CD14-positive monocyte (primary cell): Measurements from ENCODE around the gene CHD2. TPM values are rescaled to one million over a fixed set of nuclear protein-coding genes. Genes with fewer than 3 reads are reported as not detected.

Source experiments
- DNase-seq, 3 donors: peaks; one replicate each; pipeline ENCODE4 v3.0.0-alpha.2; 2011 to 2022
- H2AFZ ChIP-seq: 2 replicates; pipeline ENCODE4 v1.6.0; 2012; ENCODE audit warnings: mild to moderate bottlenecking, low read depth, low read length, inconsistent platforms; ENCODE audit not compliant: insufficient read depth, poor library complexity, severe bottlenecking
- H3K27ac ChIP-seq, 2 donors: 1 replicate in 1 of 2; 2 replicates in 1 of 2; pipeline ENCODE4 v1.5.1; 2012 to 2013; ENCODE audit warnings: low read length in 2 of 2, control low read depth in 1 of 2, inconsistent platforms in 1 of 2, low read depth in 1 of 2, mild to moderate bottlenecking in 1 of 2
- H3K27me3 ChIP-seq, 2 donors: one replicate each; pipeline versions ENCODE4 v1.6.0 to v1.6.1; 2011 to 2013; ENCODE audit warnings: low read length in 2 of 2; ENCODE audit not compliant: control insufficient read depth in 2 of 2, insufficient read depth in 2 of 2
- H3K36me3 ChIP-seq, 2 donors: replicated peaks in 1 of 2; 1 replicate in 1 of 2; 2 replicates in 1 of 2; pipeline versions ENCODE4 v1.5.1 to v1.6.1; 2012 to 2013; ENCODE audit warnings: low read length in 2 of 2, control low read depth in 1 of 2, inconsistent platforms in 1 of 2, mild to moderate bottlenecking in 1 of 2; ENCODE audit not compliant: insufficient read depth in 2 of 2, control insufficient read depth in 1 of 2
- H3K4me1 ChIP-seq, 2 donors: 1 replicate in 1 of 2; 2 replicates in 1 of 2; pipeline versions ENCODE4 v1.5.1 to v1.6.1; 2012 to 2013; ENCODE audit warnings: low read length in 2 of 2, control low read depth in 1 of 2, inconsistent platforms in 1 of 2, mild to moderate bottlenecking in 1 of 2, moderate library complexity in 1 of 2; ENCODE audit not compliant: insufficient read depth in 2 of 2, control insufficient read depth in 1 of 2
- H3K4me2 ChIP-seq: replicated peaks from 2 replicates; pipeline ENCODE3; 2012; ENCODE audit warnings: low read length, moderate library complexity, mild to moderate bottlenecking; ENCODE audit not compliant: poor library complexity, severe bottlenecking; ENCODE audit errors: extremely low read depth
- H3K4me3 ChIP-seq, 3 experiments: fragments of 200-600 bp in 1 of 3; sonication (generic) in 1 of 3; replicated peaks in 1 of 3; 1 replicate in 2 of 3; 2 replicates in 1 of 3; pipeline ENCODE4 v1.5.1; 2011 to 2013; ENCODE audit warnings: low read length in 3 of 3, mild to moderate bottlenecking in 3 of 3, control low read depth in 2 of 3, low read depth in 2 of 3, inconsistent platforms in 1 of 3, moderate library complexity in 1 of 3
- H3K79me2 ChIP-seq: 2 replicates; pipeline ENCODE4 v1.6.0; 2012; ENCODE audit warnings: mild to moderate bottlenecking, control low read depth, inconsistent platforms, low read length, moderate library complexity; ENCODE audit not compliant: insufficient read depth
- H3K9ac ChIP-seq: 2 replicates; pipeline ENCODE4 v1.6.0; 2017; ENCODE audit warnings: low read length, mild to moderate bottlenecking; ENCODE audit not compliant: insufficient read depth, poor library complexity, severe bottlenecking
- H3K9me3 ChIP-seq, 2 donors: replicated peaks in 1 of 2; 1 replicate in 1 of 2; 2 replicates in 1 of 2; pipeline versions ENCODE4 v1.5.1 to v1.6.1; 2012 to 2013; ENCODE audit warnings: low read length in 2 of 2, control low read depth in 1 of 2; ENCODE audit not compliant: control insufficient read depth in 1 of 2, insufficient read depth in 1 of 2
- H4K20me1 ChIP-seq: 2 replicates; pipeline ENCODE4 v1.6.0; 2012; ENCODE audit warnings: mild to moderate bottlenecking, low read length, control low read depth, moderate library complexity; ENCODE audit not compliant: insufficient read depth
- H3K27ac Mint-ChIP-seq, 7 donors: one replicate each; pipeline ENCODE4 v1.8.0; 2020; ENCODE audit warnings: mild to moderate bottlenecking in 7 of 7, mixed read lengths in 7 of 7, moderate library complexity in 6 of 7, inconsistent platforms in 2 of 7
- H3K27me3 Mint-ChIP-seq, 3 donors: one replicate each; pipeline ENCODE4 v1.8.0; 2021 to 2022; ENCODE audit warnings: low read depth in 3 of 3, mild to moderate bottlenecking in 3 of 3, mixed read lengths in 3 of 3, moderate library complexity in 3 of 3, inconsistent platforms in 1 of 3
- H3K36me3 Mint-ChIP-seq, 2 donors: one replicate each; pipeline ENCODE4 v1.8.0; 2020; ENCODE audit warnings: mixed read lengths in 2 of 2, inconsistent platforms in 1 of 2, mild to moderate bottlenecking in 1 of 2
- H3K4me1 Mint-ChIP-seq: one replicate; pipeline ENCODE4 v1.8.0; 2020; ENCODE audit warnings: mild to moderate bottlenecking, mixed read lengths
- H3K4me3 Mint-ChIP-seq, 2 donors: one replicate each; pipeline ENCODE4 v1.8.0; 2020; ENCODE audit warnings: mild to moderate bottlenecking in 2 of 2, mixed read lengths in 2 of 2, moderate library complexity in 1 of 2
- H3K9me3 Mint-ChIP-seq, 7 donors: one replicate each; pipeline ENCODE4 v1.8.0; 2020 to 2022; ENCODE audit warnings: mixed read lengths in 7 of 7, mild to moderate bottlenecking in 6 of 7, moderate library complexity in 6 of 7, inconsistent platforms in 2 of 7
- WGBS: methylation state at CpG from one replicate; pipeline ENCODE4 v1.1.5; 2013; ENCODE audit warnings: missing lambda C conversion rate; ENCODE audit not compliant: insufficient coverage; 5-methylcytosine and 5-hydroxymethylcytosine counted together
- intact Hi-C, 2 donors: fragments of 100-400 bp; cut with micrococcal nuclease; formaldehyde crosslinking; loops; one replicate each; pipeline versions ENCODE4 v1.15.0 to v1.15.1; 2023
- polyA plus RNA-seq, 3 donors: library from polyadenylated mRNA; depleted of rRNA in 1 of 3; unstranded in 2 of 3; stranded (reverse) in 1 of 3; fragments of 300-500 nt in 2 of 3; fragments of >200 nt in 1 of 3; fragmentation: Illumina TruSeq in 2 of 3; gene quantifications; 1 replicate in 2 of 3; 2 replicates in 1 of 3; pipeline ENCODE4 v1.2.3, GENCODE V29; 2012 to 2021
- TF ChIP-seq, protein P1 (sequence below): fragments of 200-600 bp; IDR thresholded peaks from one replicate; pipeline ENCODE4 v1.8.0; 2022; ENCODE audit warnings: antibody characterized with exemption, mild to moderate bottlenecking

Gene CHD2
- polyA plus RNA-seq, 3 donors, result 9.6 to 61.2 (median 11.4) TPM

DNA sequence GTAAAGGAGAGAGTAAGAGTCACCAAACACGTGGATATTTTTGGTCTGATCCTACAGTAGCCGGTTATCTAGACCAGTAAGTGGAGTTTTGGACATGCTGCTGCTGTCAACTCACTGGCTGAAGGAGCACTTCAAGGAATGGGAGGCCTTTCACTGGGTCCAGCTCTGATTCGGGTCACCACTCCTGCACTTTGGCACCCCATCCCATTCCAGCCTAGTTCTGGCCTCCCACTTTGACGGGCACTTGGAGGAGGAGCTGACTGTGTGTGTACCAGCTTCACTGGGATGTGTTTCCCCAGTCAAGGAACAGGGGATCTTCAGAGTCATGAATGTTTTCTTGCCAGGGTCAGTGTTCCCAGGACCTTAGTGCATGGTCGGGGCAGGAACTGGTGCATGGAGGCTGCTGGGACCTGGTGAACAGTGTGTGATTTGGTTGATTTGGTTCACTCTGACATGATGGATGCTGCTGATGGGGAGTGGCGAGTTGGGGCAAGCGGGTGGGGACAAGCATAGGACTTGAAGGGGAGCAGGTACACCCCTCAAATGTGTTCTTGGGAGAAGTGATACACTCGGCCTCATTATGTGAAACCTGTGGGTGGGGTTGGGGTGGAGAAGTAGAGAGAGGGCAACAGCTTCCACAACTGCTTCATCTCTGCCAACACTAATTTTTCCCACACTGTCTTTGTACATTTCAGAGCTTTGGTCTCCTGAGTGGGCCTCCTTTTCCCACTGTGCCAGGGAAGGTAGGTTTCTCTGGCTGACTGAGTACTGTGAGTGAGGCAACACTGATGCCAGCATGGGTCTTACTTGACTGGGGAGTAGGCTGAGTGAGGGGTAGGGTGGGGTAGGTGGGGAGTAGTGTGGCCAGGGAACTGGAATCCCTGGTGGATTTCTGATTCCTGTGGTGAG, 124.8 kb downstream of the CHD2 start:
- no peak for DNase-seq
- Histone ChIP-seq H4K20me1 (peaks cover 36% of the 10 kb centered on the region), H3K27me3 (no peaks in the 10 kb centered on the region), H2AFZ (no peak overlapping the region), H3K4me3 (peak overlapping the region in 1 of 3 experiments; percentile 33), H3K9ac (peak overlapping the region; percentile 44), H3K4me2 (peak overlapping the region; percentile 23), H3K79me2 (peaks cover 26% of the 10 kb centered on the region), H3K9me3 (no peaks in the 10 kb centered on the region), H3K36me3 (peaks cover 43 to 53% of the 10 kb centered on the region in 2 donors), H3K4me1 (peaks cover 57 to 58% of the 10 kb centered on the region in 2 donors), H3K27ac (peak overlapping the region; percentile 76 to 87)
- 83% methylated on average over 6 of the region's 8 CpGs for WGBS
- intact Hi-C loops, result loop anchor here in 1 of 2 donors (10.0 kb wide), 1 partner anchor 230 kb away; no protein-coding TSS in a partner anchor
- Mint-ChIP-seq H3K4me1 (peaks cover 62% of the 10 kb centered on the region), H3K9me3 (peaks cover 0 to 6% (median 3%) of the 10 kb centered on the region in 7 donors), H3K36me3 (peaks cover 64 to 69% of the 10 kb centered on the region in 2 donors), H3K27ac (peak overlapping the region; percentile 88 to 98 (median 93)), H3K27me3 (peaks cover 0 to 5% (median 0%) of the 10 kb centered on the region in 3 donors), H3K4me3 (peak overlapping the region; percentile 55 to 63)
- TF ChIP-seq, protein P1, sequence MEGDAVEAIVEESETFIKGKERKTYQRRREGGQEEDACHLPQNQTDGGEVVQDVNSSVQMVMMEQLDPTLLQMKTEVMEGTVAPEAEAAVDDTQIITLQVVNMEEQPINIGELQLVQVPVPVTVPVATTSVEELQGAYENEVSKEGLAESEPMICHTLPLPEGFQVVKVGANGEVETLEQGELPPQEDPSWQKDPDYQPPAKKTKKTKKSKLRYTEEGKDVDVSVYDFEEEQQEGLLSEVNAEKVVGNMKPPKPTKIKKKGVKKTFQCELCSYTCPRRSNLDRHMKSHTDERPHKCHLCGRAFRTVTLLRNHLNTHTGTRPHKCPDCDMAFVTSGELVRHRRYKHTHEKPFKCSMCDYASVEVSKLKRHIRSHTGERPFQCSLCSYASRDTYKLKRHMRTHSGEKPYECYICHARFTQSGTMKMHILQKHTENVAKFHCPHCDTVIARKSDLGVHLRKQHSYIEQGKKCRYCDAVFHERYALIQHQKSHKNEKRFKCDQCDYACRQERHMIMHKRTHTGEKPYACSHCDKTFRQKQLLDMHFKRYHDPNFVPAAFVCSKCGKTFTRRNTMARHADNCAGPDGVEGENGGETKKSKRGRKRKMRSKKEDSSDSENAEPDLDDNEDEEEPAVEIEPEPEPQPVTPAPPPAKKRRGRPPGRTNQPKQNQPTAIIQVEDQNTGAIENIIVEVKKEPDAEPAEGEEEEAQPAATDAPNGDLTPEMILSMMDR, result no peak

DNA sequence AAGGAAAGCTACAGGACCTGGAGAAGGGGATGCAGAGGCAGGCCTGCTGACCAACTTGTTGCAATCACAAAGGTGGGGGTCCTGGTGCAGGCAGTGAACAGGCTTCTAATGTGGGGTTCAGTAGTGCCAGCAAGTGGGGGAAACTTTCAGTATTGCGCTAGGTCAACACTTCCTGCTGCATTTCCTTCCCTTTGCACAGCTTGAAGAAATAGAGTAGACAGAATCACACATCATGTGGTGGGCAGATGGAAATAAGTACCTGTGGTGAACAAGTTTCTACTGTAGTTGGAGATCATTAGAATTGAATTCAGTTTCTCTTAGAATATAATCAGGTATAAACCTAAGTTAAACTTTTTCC, 125.5 kb downstream of the CHD2 start:
- H3K4me1 Mint-ChIP-seq, result peaks cover 68% of the 10 kb centered on the region

More for the DNA sequence above, 125.5 kb downstream of the CHD2 start:
- H3K9me3 ChIP-seq, result no peaks in the 10 kb centered on the region
- H3K79me2 ChIP-seq, result peaks cover 20% of the 10 kb centered on the region
- Mint-ChIP-seq H3K36me3 (peaks cover 57 to 63% of the 10 kb centered on the region in 2 donors), H3K27me3 (peaks cover 0 to 5% (median 0%) of the 10 kb centered on the region in 3 donors), H3K9me3 (peaks cover 0 to 6% (median 3%) of the 10 kb centered on the region in 7 donors), H3K4me3 (peak overlapping the region; percentile 55 to 63), H3K27ac (peak overlapping the region; percentile 88 to 98 (median 93))
- H3K4me3 ChIP-seq, result peak overlapping the region in 1 of 3 experiments; percentile 33
- intact Hi-C loops, result loop anchor here in 1 of 2 donors (10.0 kb wide), 1 partner anchor 231 kb away; no protein-coding TSS in a partner anchor
- 0% methylated on average over 1 of the region's 1 CpG for WGBS
- peak overlapping the region; percentile 76 to 87 for H3K27ac ChIP-seq
- peaks cover 63 to 64% of the 10 kb centered on the region in 2 donors for H3K4me1 ChIP-seq
- peak overlapping the region; percentile 23 for H3K4me2 ChIP-seq
- no peak overlapping the region for H2AFZ ChIP-seq
- peaks cover 36 to 47% of the 10 kb centered on the region in 2 donors for H3K36me3 ChIP-seq
- peak overlapping the region; percentile 44 for H3K9ac ChIP-seq
- H4K20me1 ChIP-seq, result peaks cover 36% of the 10 kb centered on the region
- DNase-seq, result peak in 2 of 3 donors; percentile 46 to 51
- no peaks in the 10 kb centered on the region for H3K27me3 ChIP-seq
- TF ChIP-seq, protein P1, result no peak
